ENCODE data around the gene RNF215. TPM values are rescaled to one million over a fixed set of nuclear protein-coding genes. Genes with fewer than 3 reads are reported as not detected.
A peak's percentile ranks its signal among the peaks of the same experiment; 100 is the strongest.
"Not testable (repeated sequence)": the region's sequence is repeated elsewhere in the genome, so short reads cannot be mapped to it uniquely, and the experiment has no call there.

The RNF215 gene
- total RNA-seq, 2 donors from 2014 or later: 9.3 to 15.6 TPM

DNA sequence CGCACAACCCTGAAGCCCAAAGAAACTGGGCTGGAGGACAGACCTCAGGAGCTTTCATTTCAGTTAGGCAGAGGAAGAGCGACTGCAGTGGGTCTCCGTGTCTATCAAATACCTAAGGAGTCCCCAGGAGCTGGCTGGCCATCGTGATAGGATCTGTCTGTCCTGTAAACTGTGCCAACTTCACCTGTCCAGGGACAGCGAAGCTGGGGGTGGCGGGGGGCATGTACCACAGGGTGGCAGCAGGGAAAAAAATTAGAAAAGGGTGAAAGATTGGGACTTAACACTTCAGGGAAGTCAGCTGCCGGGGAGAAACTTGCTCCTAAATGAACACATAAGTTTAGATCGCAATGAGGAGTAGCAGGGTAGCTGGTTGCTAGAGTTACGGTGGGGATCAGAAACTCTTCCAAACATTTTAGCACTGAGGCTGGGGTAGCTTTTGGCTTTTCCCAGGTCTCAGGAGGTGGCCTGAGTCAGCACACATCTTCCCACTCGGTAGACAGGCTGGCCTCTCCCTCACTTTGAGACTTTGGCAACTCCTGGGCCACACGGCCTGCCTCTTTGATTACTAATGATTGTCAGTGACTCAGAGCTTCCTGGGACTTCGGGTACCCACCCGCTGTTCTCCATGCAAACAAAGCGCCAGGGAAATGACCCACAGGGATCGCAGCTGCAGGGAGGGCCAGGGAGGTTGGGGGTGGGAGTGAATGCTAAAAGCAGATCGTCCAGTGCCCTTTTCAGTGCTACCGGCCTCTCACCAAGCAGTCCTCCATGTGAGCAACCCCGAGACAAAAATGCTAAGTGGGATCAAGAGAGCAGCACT lies 35.5 kb upstream of the RNF215 start:
- intact Hi-C loops (cut with DNase I): no loop called here

DNA sequence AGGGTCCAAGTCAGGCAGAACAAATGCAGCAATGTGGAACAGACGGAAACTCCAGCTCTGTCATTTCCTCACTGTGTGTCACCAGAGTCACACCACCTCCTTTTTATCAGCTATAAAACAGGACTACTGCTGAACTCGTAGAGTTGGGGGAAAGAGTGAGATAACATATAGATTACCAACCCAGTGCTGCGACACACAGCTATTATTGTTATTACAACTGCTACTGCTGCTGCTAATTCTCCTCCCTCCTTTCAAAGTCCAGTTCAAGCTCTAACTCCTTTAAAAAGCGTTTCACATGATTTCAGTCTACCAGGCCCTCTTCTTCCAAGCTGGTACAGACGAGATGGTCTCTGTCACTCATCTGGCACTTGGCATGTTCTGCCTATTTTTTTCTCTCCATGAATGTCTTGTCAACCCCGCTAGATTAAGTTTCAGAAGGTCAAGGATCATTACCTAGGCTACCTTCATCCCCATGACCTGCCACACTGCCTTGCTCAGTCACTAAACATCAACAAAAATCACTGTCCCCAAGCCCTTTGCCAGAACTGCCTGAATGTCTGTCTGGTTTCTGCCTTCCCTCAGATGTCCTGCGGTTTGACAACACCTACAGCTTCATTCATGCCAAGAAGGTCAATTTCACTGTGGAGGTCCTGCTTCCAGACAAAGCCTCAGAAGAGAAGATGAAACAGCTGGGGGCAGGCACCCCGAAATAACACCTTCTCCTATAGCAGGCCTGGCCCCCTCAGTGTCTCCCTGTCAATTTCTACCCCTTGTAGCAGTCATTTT lies 34.7 kb upstream of the RNF215 start:
- intact Hi-C loops (cut with DNase I): no loop called here
- no peak for DNase-seq (ENCODE audit: low spot score)

More for the DNA sequence above, 35.5 kb upstream of the RNF215 start:
- peak; percentile 92 for DNase-seq (ENCODE audit: low spot score)

DNA sequence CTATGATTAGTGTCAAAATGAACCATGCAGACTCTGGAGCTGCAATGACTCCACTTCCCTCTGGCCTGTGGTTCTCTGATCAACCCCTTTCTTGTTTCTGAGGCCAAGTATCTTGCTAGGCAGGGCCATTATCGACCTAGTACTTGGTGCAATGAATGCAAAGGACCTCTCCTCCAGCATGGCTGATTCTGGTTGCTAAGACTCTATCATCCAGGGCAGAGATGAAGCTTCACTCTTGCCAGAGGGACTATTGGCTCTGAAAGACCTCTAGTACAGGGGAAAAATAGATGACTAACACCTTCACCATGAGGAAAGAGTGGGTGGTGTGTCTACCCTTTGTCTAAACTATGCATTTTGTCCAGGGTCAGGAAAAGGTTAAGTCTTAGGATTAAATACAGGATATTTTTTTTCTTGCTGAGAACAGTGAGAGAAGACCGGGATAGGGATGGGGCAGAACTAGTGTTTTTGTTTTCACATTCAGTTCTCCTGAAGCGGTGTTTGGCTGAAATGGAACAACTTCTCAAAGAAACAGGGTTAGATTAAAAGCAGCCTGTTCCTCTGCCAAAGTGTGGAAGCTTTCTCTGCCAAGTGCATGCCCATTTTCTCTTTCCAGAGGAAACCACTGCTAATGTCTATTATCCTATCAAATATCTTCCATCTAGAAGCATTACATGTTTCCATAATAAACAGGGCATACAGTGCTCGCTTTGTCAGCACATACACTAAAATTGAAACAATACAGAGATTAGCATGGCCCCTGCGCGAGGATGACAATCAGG lies 33.3 kb upstream of the RNF215 start:
- intact Hi-C loops (cut with DNase I): no loop called here
- DNase-seq (ENCODE audit: low spot score): no peak

DNA sequence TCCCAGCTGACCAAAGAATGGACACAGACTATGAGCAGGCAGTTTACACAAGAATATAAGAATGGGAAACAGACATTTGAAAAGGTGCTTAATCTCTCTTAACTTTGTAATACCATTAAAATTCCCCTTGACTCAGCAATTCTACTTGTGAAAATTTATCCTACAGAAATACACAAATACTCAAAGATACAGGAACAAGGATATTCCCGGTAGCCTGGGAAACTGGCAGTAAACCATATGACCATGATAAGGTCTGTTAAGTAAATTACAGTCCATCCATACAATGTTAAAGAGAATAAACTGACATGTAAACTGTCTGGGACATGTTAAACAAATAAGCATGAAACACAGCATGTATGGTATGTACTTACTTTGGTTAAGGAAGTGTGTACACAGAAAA lies 29.6 kb upstream of the RNF215 start:
- intact Hi-C loops (cut with DNase I): no loop called here
- DNase-seq (ENCODE audit: low spot score): no peak

DNA sequence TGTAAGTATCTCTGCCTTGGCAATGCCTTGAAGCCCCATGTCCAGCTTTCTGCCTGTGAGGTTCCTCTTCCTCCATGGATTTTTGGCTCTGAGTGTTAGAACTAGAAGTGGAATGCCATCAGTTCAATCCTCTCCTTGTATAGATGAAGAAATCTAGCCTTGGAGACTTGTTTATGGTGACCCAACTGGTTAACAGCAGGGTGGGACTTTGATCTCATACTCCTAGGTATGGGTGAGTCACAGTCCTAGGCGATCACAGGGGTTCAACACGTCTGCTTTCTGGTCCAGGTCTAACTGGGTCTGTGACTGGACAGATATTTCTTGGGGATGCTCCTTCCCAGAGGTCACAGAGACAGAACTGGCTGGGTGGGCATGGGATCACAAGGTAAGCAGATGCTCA lies 29.2 kb upstream of the RNF215 start:
- DNase-seq (ENCODE audit: low spot score): no peak

DNA sequence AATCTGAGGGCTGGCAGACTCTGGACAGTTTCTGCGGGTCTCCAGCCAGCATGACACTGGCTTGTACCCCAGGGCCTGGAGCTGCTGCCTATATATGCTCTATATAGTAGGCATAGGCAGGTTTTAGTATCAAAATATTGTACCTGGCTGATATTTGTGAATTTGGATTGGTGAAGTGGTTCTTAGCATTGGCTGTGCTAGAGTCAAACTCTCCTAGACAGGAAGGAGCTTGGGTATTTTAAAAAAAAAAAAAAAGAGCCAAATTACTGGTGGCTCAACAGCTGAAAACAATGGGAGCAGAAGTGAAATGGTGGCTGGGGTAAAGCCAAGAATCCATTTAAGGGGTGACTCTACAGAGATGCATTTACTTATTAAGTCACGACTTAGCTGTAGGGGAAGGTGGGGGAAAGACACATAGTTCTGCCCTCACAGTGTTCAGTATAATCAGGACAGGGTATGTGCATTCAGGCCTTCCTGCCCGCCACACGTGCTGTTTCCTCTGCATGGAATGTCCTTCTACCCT lies 27.4 kb upstream of the RNF215 start:
- DNase-seq (ENCODE audit: low spot score): no peak
- intact Hi-C loops (cut with DNase I): no loop called here

More for the DNA sequence above, 29.2 kb upstream of the RNF215 start:
- intact Hi-C loops (cut with DNase I): no loop called here

DNA sequence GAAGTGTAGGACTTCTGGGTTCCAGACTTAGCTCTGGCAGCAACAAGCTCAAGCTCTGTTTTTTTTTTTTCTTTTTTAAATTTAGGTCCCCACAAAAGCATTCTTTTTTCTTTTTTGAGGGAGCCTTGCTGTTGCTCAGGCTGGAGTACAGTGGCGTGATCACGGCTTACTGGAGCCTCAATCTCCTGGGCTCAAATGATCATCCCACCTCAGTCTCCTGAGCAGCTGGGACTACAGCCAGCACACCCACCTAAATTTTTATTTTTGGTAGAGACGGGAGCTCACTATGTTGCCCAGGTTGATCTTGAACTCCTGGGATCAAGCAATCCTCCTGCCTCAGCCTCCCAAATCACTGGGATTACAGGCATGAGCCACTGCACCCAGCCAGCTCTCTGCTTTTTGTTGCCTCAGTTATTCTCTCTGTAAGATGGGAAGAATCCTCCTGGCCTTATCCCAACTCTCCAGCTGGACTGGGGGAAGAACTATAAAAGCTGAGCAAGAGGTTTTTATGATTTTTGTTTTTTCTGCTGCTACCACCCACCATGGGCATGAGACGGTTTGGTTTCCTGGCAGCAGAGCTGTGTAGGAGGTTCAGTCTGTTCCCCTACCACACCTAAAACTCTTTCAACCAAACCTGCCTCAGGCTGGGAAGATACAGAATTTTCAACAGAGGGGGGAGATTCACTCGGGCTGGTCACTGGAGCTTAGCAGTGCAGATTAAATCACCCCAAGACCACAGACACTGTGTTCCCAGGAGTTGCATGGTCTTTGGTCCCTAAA lies 26.7 kb upstream of the RNF215 start:
- no peak for DNase-seq (ENCODE audit: low spot score)
- intact Hi-C loops (cut with DNase I): no loop called here

DNA sequence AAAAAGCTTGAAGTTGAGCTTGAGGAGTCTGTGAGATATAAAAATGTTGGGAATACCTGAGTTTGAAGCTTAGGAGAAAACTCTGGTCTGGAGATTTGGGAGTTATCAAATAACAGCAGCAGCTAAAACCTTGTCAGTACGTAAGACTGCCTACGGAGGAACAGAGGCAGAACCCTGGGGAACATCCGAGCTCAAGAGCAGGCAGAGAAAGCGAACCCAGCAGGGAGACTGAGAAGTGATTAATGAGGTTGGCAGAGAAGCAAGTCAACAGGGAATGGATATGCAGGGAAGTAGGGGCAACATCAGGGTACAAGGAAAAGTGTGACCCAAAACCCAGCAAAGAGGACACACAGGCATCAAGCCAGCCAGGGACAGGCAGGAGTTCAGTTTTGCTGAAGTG lies 25.8 kb upstream of the RNF215 start:
- intact Hi-C loops (cut with DNase I): no loop called here
- no peak for DNase-seq (ENCODE audit: low spot score)

DNA sequence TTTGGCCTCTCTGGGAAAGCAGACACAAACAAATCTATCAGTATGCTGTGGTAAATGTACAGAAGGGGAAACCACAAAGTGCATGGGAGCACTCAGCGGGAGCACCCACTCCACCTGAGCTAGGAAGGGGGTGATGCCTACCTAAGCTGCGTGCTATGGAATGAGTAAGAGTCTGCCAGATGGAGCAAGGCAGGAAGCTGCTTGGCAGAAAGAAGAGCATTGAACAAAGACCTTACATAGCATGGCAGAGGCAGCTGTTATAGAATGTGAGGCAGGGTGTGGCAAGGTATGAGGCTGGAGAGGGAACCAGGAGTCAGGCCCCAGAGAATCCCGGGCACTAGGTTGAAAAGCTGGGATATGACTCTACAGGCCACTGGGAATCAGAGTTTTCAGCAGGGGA lies 24.6 kb upstream of the RNF215 start:
- DNase-seq (ENCODE audit: low spot score): no peak
- intact Hi-C loops (cut with DNase I): no loop called here

DNA sequence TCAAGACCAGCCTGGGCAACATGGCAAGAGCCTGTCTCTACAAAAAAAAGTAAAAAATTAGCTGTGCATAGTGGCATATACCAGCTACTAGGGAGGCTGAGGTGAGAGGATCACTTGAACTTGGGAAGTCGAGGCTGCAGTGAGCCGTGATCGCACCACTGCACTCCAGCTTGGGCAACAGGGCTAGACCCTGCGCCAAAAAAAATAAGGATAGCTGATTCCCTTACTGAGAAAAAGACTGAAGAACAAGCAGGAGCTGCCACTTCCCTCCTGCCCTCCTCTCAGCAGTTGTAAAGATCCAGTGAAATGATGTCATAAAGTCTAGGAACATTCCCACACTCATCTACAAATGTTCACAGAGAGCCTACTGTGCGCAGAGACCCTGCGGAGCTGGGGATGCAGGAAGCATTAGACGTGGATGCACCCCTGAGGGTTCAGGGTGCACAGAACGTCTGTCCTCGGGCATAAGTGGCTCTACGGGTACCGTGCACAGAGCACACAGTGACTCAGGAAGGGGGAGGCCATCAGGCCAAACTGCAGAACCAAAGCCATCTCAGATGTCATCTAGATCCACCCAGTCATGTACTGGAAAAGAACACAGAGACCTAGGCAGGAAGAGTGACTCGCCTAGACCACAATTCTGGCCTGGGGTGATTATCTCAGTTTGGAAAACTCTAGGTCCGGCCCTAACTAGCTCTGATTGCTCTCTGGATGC lies 21.3 kb upstream of the RNF215 start:
- intact Hi-C loops (cut with DNase I): no loop called here
- DNase-seq (ENCODE audit: low spot score): no peak

DNA sequence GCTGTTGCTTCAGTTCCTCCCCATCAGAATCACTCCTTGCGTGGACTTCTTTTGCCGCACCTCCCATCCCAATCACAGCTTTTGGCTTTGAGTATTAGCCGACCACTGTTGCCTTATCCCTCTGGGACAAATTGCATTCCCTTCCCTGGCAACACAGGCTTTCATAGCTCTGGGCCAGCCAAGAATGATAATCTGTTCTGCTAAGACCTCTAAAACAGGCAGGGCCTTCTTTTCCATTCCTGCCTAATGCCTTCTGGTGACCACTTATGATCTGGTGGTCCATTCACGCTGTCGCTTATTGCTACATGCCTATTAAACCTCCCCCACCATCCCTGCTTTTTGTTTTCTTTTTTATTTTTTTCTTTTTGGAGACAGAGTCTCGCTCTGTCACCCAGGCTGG lies 19.2 kb upstream of the RNF215 start:
- DNase-seq (ENCODE audit: low spot score): no peak

DNA sequence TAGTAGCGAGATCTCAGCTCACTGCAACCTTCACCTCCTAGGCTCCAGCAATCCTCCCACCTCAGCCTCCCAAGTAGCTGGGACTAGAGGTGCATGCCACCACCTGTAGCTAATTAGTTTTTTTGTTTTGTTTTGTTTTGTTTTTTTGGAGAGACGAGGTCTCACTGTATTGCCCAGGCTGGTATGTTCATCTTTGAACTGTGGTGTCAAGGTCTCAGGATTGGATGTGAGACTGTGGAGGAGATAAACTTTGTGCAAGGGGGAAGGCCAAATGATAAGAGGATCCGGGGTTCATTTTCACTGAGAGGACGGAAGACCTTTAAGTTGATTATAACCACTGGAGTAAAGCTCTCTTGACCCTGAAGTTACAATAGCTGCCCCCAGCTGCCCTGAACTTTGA lies 18.5 kb upstream of the RNF215 start:
- intact Hi-C loops (cut with DNase I): no loop called here
- no peak for DNase-seq (ENCODE audit: low spot score)

More for the DNA sequence above, 19.2 kb upstream of the RNF215 start:
- intact Hi-C loops (cut with DNase I): no loop called here

DNA sequence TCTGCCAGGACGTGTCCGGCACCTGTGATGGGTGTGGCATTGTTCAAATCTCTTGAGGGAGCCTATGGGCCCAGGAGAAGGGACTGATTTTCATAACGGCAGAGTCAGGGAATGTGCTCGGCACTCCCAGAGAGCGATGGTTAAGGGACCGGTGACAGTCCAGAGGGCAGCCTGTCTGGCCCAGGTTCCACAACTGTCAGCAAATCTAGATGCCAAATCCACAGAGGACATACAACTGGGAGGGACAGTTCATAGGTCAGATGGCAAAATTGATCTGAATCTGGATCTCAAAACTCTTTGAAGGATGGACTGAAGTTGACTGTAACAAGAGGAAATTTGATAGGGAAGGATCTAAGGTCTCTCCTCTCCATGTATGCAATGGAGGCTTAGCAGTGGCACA lies 17.1 kb upstream of the RNF215 start:
- no peak for DNase-seq (ENCODE audit: low spot score)
- intact Hi-C loops (cut with DNase I): no loop called here

DNA sequence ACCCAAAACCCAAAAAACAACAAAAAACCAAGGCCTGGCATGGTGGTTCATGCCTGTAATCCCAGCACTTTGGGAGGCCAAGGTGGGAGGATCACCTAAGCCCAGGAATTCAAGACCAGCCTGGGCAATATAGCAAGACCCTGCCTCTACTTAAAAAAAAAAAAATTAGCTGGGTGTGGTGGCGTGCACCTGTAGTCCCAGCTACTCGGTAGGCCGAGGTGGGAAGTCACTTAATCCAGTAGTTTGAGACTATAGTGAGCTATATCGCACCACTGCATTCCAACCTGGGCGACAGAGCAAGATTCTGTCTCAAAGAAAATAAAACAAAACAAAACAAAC lies 15.5 kb upstream of the RNF215 start:
- DNase-seq (ENCODE audit: low spot score); intact Hi-C loops (cut with DNase I): not testable (repeated sequence)

DNA sequence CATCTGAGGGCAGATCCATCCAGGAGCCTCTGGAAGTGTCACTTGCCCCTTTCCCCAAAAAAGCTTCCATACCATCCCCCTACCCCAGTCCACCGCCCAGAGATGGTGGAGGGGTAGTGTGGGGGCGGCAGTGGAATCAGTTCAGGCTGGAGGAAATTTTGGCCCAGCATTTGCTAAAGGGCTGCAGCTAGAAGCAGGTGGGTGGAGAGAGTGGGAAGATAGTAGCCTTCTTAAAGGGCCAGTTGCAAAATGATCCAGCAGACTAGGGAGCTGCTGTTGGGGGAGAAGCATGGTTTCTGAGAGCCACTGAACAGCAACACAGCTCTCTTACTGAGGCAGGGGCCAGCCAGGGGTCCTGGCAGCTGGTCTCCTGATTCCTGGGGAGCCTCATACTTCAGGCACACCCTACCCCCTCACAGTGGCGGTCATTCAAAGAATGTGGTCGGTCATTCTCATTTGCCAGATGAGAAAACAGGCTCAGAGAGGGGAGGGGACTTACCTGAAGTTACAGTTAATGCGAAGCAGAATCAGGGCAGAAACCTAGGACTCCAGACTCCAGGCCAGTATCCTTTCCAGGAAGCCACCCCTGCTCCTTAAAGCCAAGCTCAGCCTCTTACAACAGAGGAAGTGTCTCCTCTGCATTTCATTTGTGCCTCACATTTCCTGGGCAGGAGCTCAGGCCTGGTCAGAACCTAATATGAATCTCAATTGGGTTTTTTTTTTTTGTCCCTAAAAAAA lies 15.0 kb upstream of the RNF215 start:
- no peak for DNase-seq (ENCODE audit: low spot score)
- intact Hi-C loops (cut with DNase I): no loop called here

DNA sequence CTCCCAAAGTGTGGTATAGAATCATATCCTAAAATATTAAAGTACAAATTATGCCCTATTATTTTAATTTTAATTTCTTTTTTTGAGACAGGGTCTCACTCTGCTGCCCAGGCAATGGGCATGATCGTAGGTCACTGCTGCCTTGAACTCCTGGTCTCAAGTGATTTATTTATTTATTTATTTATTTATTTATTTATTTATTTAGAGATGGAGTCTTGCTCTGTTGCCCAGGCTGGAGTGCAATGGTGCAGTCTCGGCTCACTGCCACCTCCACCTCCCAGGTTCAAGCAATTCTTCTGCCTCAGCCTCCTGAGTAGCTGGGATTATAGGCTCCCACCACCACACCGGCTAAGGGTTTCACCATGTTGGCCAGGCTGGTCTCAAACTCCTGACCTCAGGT lies 13.8 kb upstream of the RNF215 start:
- intact Hi-C loops (cut with DNase I); DNase-seq (ENCODE audit: low spot score): not testable (repeated sequence)

DNA sequence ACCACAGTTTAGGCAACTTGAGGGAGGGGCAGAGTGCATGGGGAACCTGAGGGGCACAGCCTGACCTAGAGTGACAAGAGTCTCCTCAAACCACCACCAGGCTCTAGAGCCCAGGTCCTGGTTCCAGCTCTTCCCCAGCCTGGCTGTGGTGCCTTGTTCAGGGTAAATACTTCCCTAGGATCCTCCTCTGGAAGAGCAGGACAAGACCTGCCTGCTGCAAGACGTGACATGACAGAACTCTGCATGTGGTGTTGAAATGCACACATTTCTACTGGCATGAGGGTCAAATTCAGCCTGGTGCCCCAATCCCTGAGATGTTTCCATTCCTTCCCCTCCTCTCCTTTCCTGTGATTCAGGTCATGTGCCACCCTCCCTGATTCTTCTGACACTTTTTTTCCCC lies 12.9 kb upstream of the RNF215 start:
- DNase-seq (ENCODE audit: low spot score): no peak
- intact Hi-C loops (cut with DNase I): no loop called here

DNA sequence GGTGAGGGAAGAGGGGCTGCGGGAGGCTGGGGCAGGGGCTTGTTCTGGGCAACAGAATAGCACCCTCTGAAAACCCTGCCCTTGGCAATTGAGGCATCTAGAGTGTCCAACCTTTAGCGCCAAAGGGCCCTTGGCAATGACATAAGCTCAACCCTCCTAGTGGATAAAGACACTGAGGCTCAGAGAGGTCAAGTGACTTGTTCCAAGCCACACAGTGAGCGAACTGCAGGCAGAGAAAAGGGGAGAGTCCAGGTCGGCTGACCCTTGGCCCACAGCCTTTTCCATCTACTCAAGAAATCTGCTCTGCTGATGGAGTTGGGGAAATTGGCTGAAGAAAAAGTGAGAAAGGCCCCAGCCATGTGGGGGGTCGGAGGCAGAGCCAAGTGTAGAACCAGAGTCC lies 12.5 kb upstream of the RNF215 start:
- DNase-seq (ENCODE audit: low spot score): no peak
- intact Hi-C loops (cut with DNase I): no loop called here

Data from posterior vena cava (tissue), 2 donors.